Measurements from ENCODE around the gene HIVEP3.

Gene HIVEP3

DNA sequence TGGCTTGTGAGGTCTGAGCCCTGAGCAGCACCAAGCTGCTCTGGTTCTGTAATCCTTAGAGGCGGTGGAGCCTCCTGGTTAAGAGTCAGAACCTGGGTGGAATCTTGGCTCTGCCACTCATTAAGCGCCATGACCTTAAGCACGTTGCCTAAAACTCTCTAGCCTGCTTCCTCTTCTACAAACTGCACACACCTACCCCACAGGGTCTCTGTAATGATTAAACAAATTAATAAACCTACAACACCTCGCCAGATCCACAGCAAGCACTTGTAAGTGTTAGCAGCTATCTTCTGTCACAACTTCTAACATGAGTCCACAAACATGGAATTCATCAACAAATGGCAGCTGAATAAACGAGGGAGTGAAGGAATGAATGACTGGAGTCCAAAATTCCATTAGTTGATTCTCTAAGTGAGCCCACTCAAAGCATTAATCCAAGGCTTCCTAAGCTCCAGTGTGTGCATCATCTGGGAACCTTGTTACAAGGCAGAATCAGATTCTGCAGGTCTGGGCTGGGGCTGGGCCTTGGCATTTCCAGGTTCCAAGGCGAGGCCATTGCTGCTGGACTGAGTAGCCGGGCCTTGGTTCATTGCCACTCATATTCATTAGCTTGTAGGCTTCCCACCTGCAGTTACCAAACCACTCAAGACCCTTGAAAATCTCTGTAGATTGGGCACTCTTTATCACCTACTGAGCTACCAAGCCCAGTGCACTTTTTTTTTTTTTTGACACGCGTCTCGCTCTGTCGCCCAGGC is 168.6 kb downstream of the HIVEP3 start:
- DNase-seq: no peak

DNA sequence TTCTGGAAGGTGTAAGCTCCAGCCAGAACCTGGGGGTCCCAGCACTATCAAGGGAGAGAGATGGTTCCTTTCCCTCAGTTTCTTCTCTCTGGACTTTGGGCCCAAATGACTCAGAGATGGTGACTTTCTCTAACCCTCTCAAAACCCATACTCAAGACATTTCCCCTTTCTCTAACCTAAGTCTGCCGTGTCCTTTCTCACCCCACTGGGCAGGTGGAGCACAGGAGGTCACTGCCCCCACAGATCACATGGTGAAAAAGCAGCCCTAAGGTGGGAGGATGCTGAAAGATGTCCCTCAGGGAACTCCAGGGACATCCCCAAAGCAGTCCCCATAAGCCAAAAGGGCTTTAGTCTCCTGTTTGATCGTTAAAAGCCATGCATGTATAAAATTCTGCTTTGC is 173.7 kb downstream of the HIVEP3 start:
- no peak for DNase-seq

DNA sequence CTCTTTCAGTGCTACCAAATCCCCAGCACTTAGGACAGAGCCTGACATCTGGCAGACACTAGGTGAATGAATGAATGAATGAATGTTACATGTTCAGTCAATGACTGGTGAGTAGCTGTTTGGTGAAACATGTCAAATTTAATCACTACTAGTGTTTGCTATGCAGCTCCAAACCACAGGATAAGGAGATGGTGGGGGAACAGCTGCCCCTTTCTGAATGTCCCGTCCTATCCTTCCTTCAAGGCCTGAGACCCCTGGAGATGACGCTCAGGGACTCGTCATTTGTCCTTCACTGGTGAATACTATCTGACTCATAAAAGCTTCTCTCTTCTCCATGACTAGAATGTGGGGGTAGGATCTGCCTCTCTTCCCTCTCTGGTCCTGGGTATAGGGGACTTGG is 175.4 kb downstream of the HIVEP3 start:
- DNase-seq: no peak

DNA sequence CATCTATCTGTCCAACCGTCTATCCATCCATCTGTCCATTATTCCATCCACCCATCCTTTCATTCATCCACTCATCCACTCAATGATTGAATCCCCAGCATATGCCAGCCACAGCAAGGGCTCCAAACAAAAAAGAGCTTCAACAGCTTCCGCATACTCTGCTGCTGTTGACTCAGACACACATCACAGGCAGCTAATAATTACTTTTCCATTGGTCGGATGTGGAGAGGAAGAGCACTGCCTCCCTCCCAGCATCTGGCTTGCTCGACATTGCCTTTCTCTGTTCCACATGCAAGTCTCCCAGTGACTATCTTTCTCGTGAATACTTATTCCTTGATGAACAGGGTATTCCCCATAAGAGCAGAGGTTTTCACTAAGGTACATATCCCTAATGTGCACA is 176.5 kb downstream of the HIVEP3 start:
- no peak for DNase-seq

DNA sequence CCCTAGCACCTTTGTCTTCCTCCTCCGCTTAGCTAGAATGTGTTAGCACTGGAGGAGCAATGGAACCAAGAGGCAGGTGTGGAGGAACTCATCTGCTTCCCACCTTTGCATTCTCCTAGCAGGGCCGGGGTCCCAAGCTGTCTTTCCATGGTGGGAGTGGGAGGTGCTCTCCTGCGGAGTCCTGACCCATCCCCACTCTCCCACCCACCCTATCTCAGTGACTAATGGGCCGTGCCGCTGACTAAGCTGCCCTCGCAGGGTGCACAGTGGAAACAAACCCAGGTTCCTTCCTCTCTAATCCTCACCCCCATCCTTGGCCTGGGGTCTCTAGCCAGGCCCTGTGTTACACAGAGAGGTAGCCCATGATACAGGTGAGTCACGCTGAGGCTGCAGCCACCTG is 177.5 kb downstream of the HIVEP3 start:
- no peak for DNase-seq

DNA sequence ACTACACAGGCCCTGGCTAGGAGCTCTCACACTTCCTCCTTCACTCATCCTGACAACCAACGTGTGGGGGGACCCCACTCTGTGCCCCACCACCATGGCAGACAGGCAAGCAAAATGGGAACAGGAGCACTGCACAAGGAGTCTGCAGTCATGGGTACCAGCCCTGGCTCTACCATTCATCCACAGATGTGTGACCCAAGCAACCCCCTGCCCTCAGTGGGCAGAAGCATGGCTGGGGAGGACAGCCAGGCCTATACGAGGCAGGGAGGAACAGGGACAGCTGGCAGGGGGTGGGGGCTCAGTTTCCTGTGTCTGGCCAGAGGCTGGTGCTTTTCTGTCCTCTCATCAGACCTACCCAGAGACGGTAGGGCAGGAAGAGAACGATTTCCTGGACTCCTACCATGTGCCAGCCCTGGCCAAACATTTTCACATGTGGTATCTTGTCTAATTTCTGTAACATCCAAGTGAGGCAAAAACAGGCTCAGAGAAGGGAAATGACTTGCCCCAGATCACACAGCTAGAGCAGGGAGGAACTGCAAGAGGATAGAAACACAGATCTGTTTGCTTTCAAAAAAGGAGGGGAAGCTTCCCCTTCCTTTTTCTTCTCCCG is 178.0 kb downstream of the HIVEP3 start:
- DNase-seq: no peak

DNA sequence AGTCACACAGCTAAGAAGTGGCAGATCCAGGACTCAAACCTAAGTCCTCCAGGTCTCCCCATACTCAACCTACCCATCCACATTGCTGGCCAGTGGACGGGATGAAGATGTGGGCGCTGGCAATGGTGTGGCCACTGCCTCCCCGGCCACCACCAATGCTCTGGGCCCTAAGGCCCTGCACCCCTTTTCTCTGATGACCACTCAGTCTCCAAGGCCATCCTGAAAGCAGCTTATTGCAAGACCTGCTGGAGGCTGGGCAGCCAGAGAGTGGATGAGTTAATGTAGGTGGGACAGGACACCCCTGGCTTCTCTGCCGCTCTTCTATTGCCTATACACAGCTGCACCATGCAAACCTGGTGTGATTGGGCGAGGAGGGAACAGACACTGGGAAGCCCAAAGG is 178.7 kb downstream of the HIVEP3 start:
- no peak for DNase-seq

DNA sequence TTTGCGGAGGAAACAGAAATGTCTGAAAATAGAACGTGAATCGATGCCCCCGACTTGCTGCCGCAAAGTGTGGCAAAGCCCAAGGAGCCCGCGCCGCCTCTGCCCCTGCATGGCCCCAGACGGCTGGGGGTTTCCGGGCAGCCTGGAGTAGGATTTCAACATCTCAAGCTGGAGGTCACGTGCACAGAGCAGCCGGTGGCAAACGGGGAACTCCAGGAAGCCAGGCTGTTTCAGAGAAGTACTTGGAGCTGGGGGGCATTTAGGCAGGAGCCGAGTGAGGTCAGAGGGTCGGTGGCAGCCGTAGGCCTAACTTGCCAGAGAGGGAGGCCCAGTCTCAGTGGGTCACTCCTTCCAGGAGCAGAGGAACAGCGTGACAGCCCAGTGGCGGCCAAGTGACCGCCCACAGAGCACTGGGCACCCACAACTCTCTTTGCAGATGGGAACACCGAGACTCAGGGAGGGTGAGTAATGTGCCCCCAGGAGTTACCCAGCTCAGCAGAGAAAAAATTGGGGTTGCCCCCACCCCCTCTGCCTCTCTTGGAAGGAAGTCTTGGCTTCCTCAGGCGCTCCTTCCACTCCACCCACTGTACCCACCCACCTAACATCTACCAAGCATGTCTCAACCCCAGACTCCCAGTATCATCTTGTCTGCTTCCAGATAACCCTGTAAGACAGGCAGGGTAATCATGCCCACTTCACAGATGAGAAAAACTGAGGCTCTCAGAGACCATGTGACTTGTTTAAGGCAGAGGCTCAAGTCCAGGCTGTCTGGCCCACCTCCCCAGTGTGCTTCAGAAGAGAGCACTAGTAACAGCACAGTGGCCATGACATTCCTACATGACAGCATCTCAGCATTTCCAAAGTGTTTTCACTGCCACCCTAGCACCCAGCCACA is 179.4 kb downstream of the HIVEP3 start:
- no peak for DNase-seq

DNA sequence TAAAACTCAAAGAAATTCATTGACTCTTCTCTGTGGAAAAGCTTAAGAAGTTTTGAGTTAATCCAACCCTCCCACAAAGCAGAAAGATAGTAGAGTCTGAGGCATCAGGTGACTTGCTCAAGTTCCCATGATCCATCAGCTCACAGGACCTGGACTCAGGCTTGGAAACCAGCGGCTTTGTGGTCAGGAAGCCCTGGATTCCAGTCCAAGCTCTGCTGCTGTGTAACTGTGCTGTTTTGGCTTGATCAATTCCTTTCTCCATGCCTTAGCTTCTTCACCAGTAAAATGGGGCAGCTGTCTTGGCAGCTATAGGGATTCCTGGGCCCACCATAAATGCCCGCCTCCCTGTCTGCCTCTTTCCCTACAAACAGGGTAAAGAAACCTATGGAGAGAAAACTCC is 180.2 kb downstream of the HIVEP3 start:
- DNase-seq: no peak

DNA sequence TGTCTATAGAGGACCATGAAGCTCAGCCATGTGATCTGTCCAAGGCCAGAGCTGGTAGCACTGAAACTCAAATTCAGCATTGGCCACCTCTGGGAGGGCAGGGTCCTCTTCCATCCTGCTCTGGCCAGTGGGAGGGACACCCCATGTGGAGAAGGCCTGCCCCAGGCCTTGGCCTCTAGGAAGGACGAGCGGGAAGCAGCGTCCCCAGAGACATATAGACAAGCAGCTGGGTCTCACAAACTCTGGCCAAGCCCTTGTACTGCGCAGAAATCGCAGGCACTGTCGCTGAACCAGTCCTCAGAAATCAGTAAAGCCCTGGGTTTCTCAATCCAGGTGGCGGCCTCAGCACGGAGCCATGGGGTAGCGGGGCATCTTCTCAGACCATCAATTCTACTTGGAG is 180.7 kb downstream of the HIVEP3 start:
- DNase-seq: no peak

DNA sequence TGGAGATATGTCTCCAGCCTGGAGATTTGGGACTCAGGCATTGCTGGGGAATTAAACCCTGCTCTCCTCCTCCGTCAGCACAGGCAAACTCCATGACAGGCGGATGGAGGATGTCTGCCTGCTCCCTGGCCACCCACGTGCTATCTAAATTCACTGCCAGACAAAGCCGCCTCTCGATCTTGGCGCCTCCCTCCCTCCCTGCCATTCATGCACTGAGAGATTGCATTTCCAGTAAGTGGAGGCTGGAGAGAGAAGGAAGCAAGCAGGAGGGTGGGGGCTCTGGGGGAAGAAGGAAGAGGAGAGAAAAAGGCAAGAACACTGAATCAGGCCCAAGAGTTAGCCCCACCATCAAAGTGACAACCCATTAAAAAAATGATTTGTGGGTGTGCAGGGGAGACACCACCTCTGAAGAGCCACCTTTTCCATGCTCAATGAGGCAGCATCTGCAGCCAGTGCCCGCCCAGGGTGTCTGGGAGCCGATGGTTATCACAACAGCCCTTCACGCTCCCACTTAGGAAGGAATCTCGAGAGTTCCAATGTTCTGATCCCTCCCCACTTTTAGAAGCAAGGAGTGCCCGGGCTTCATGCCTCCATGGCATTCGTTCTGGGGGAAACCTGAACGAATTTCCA is 183.0 kb downstream of the HIVEP3 start:
- DNase-seq: no peak

DNA sequence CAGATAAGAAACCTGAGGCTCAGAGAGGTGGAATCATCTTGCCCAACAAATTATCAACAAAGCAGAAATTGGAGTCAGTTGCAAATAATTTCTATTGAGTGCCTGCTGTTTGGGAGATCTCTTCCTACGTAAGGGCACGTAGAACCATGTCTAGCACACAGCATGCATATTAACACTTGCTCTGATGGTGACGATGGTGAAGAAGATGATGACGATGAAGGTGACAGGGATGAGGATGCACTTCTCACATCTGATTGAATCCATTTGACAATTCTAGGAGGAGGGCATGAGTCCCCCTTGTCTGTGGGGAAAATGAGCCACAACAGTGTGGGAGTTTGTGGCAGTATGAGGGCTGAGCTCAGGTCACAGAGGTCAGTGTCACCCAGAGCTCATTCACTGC is 183.6 kb downstream of the HIVEP3 start:
- no peak for DNase-seq

DNA sequence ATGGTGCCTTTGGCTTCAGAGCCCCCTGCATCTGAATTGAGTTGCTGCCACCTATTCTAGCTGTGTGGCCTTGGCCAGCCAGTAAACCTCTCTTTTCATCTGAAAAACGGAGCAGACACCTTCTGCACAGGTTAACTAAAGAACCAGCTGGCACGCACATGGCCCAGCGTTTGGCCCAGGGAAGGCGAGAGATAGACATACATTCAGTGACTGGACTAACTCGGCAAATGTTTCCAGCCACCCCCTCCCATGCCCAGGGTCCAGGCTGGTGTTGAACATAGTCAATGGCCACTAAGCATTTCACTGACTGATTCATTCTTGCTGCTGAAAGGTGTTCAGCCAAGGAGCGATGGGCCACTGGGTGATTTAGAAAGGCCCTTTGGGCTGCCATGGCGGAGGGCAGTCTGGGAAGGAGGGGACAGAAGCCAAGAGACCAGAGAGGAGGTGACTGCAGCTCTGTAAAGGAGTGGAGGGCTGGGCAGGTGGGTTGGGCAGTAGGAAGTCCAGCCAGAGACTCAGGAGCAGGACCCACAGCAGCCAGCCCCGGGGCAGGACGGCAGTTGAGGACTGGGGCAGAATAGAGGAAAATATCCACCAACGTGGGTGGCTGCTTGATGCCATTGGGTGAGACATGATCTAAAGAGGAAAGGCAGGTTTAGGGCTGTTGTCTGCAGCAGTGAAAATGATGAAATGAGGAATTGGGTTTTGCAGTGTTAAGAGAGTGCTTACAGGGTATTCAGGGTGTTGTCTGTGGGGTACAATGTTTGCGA is 184.3 kb downstream of the HIVEP3 start:
- no peak for DNase-seq

DNA sequence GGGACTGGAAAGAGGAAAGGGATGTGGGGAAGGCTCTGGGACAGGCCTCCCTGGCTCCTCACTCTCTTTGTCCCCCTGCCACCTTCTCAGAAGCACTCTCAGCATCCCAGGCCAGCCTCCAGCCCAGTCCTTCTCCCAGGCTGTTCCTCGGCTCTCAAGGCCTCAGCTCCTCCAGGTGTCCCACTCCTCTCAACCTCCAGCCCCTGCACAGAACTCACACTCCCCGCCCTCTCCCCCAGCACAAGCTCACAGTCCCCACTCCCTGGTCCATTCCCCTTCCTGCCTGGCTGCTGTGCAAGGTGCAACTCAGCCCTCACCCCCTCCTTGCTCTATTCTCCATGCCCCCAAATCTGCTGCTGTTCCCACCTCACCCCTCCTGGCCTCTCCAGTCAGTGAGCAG is 185.0 kb downstream of the HIVEP3 start:
- no peak for DNase-seq

DNA sequence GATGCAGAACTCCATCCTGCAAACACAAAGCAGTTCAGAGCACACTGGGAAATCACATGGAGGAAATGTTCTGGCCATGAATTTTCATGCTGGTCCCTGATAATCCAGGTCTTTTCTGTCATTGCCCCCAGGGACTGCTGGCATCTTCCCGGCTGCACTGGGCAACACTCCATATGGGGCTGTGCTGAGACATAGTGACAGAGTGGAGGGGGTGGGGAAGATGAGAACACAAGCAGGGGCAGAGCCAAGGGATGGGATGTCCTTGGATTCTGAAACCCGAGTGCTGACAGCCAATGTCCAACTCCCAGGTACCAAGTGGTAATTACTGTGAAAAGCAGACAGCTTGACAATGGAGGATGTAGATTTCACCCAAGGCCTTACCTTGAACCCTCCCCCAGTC is 185.7 kb downstream of the HIVEP3 start:
- no peak for DNase-seq

DNA sequence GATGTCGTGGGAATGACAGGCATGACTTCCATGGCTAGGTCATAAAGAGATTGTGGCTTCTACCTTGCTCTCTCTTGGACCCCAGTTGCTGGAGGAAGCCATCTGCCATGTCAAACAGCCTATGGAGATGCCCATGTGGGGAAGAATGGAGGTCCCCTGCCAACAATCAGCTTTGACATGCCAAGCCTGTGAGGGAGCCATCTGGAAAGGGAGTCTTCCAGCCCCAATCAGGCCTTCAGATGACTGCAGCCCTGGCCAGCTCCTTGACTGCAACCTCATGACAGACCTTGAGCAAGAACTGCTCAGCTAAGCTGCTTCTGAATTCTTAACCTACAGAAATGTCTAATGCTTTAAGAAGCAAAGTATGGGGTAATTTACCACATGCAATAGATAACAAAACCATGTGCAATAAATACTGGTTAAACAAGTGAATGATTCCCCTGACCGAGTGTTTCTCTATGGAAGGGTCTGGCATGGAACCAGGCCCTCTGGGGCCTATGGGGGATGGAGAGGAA is 187.1 kb downstream of the HIVEP3 start:
- no peak for DNase-seq

DNA sequence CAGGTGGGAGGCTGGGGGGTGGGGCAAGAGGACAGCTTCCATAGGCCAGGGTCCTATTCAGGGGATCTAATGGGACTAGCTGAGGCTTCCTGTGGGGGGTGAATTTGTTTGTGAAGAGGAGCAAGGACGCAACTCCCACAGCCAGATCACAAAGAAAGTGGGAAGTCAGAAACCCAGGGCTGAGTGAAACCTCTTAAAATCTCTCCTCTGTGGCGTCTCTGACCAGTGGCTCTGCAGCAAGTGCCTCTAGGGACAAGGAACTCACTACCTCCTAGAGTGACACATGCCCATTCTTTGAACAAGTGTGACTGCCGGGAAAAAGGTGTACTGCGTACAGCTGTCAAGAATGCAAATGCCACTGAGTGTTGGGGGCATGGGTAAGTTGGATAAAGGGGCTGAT is 187.9 kb downstream of the HIVEP3 start:
- no peak for DNase-seq

DNA sequence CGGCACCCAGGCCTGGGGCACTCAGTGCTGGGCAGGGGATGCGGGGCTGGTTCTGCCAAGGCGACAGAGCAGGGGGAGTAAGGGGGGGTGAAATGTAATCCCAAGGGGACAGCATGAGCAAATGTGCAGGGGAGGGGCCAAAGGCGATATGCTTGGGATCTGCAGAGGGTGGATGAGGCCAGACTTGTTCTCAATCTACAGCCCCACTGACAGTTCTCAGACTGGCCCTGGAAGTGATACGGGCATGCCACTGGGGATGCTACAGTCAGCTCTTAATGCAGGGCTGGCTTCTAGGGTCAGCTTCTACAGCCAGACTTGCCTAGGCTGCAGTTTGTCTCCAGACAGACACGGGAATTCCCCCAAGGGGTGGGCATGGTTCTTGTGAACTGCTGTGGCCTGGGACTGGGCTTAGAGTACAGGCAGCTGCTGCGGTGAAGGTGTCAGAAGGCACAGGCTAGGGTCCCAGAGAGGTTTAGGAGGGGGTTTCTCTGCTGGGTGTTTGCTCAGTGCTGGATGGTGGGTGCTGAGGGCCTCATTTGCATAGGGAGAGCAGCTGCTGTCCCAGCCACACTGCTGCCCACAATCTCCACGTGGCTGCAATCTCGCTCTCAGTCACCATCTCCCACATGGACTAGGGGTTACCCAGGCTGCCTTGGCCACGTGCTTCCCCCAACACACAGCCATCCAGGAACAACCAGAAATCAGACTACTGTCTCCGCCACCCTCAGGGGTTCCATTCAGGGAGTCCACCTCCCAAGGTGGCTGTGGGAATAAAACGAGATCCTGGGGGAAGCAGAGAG is 190.1 kb downstream of the HIVEP3 start:
- DNase-seq: no peak

DNA sequence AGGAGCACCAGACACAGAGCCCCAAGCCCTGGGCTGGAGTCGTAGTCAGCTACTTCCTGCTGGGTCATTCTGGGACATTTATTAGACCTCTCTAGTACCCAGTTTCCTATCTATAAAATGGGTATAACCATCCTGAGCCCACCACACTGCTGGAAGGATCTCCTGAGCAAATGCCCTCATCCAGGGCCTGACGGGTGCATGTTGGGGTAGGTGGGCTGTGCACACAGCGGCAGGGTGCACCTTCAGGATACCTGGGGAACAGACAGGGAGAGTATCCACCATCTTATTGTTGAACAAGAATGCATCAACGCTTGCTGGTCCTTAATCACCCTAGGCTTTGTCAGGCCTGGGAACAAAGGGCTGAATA is 191.0 kb downstream of the HIVEP3 start:
- no peak for DNase-seq

DNA sequence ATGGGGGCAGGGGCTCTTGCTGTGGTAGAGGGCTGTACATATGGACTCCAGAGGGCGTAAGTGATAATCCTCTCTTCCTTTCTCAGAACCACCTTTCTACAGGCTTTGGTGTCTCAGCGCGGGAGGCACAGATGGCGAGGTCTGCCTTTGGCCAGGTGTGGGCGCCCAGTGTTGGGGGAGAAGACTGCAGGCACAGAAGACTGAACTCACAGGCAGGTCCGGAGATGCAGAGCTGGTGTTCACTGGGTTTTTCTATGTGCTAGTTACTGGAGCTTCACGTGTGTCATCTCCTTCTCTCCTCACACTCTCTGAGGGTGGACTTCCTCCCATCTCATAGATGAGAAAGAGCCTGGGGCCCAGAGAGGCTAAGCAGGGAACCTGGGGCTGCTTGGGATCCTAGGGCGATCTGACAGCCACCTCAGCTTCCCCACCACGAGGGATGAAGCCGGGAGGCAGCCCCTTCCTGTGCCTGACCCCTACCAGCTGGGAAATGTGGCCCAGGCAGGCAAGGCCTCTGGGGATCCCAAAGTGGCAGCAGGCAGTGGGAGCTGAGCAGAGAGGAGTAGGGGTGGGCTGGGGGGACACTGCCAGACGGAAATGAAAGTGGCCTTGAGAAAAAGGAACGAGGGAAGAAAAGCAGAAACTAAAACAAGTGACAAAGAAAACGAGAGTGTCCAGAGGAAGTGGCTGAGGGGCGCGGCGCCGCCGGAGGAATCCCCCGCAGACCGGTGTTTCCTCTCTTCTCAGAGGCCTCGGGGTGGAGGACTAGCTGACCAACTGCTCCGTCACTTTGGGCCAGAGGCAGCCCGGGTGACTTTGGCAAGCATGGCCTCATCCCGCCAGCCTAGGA is 191.6 kb downstream of the HIVEP3 start:
- DNase-seq: no peak

DNA sequence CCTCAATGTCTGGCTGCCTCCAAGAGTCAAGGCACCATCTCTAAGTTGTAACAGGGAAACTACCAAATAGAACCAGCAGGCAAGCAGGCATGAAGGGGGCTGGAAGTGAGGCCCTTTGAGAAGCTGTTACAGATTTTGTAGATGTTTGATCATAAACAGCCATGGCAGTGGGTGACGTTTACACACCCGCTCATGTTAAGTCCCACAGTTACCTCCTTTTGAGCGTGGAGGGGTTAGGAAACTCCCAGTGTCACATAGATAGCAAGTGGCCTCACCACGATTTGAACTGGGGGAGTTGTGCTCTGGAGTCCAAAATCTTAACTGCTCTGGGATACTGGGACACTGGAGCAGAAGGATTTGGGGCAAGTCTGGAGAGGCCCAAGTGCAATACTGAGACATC is 192.4 kb downstream of the HIVEP3 start:
- DNase-seq: no peak

Data from SHP77 treated with DMSO at 0.1 percent for 48 hours (cell line).